ENCODE results near the gene TAF6L.
"Not testable (repeated sequence)": the region's sequence is repeated elsewhere in the genome, so short reads cannot be mapped to it uniquely, and the experiment has no call there.

Gene TAF6L

GRCh38 chr11:62757846-62758788, 13.1 kb upstream of the TAF6L start:
- no peak for DNase-seq (ENCODE audit: low read depth in 2 of 2, low spot score in 1 of 2)

GRCh38 chr11:62760867-62761227, 10.3 kb upstream of the TAF6L start:
- not testable (repeated sequence) for DNase-seq (ENCODE audit: low read depth in 2 of 2, low spot score in 1 of 2)

- no peak for DNase-seq (ENCODE audit: low read depth in 2 of 2, low spot score in 1 of 2)
Measured at GRCh38 chr11:62770778-62771143, 435 bp upstream of the TAF6L start.

GRCh38 chr11:62774407-62774806, 3.2 kb downstream of the TAF6L start:
- DNase-seq (ENCODE audit: low read depth in 2 of 2, low spot score in 1 of 2): no peak

- no peak for DNase-seq (ENCODE audit: low read depth in 2 of 2, low spot score in 1 of 2)
Measured at GRCh38 chr11:62775646-62776045, 4.5 kb downstream of the TAF6L start.

- DNase-seq (ENCODE audit: low read depth in 2 of 2, low spot score in 1 of 2): no peak
Measured at GRCh38 chr11:62777389-62777788, 6.2 kb downstream of the TAF6L start.

GRCh38 chr11:62778441-62778840, 7.2 kb downstream of the TAF6L start:
- no peak for DNase-seq (ENCODE audit: low read depth in 2 of 2, low spot score in 1 of 2)

GRCh38 chr11:62782753-62783152, 11.6 kb downstream of the TAF6L start:
- DNase-seq (ENCODE audit: low read depth in 2 of 2, low spot score in 1 of 2): no peak

- peak; percentile 67 to 72 for DNase-seq (ENCODE audit: low read depth in 2 of 2, low spot score in 1 of 2)
Measured at GRCh38 chr11:62786318-62787004, 15.3 kb downstream of the TAF6L start.

- DNase-seq (ENCODE audit: low read depth in 2 of 2, low spot score in 1 of 2): peak; percentile 98 to 100
Measured at GRCh38 chr11:62787005-62787759, 16.0 kb downstream of the TAF6L start, which contains the start of gene TMEM179B. Gene TMEM179B, plus strand, starts transcription at chr11:62787402. Its CDS starts 30 bp downstream, at chr11:62787432.

- DNase-seq (ENCODE audit: low read depth in 2 of 2, low spot score in 1 of 2): no peak
Measured at GRCh38 chr11:62788991-62789390, 17.8 kb downstream of the TAF6L start.

GRCh38 chr11:62789576-62789975, 18.4 kb downstream of the TAF6L start:
- no peak for DNase-seq (ENCODE audit: low read depth in 2 of 2, low spot score in 1 of 2)

- peak; percentile 71 to 80 for DNase-seq (ENCODE audit: low read depth in 2 of 2, low spot score in 1 of 2)
Measured at GRCh38 chr11:62791501-62792201, 20.5 kb downstream of the TAF6L start, which contains the start of gene TMEM223. Gene TMEM223, minus strand, starts transcription at chr11:62792006. Its CDS starts 12 bp downstream, at chr11:62791994.

GRCh38 chr11:62792202-62792575, 21.0 kb downstream of the TAF6L start:
- DNase-seq (ENCODE audit: low read depth in 2 of 2, low spot score in 1 of 2): no peak

- no peak for DNase-seq (ENCODE audit: low read depth in 2 of 2, low spot score in 1 of 2)
Measured at GRCh38 chr11:62794201-62794775, 23.1 kb downstream of the TAF6L start.

- no peak for DNase-seq (ENCODE audit: low read depth in 2 of 2, low spot score in 1 of 2)
Measured at GRCh38 chr11:62796281-62796680, 25.1 kb downstream of the TAF6L start.

GRCh38 chr11:62799486-62799885, 28.3 kb downstream of the TAF6L start:
- no peak for DNase-seq (ENCODE audit: low read depth in 2 of 2, low spot score in 1 of 2)

GRCh38 chr11:62801071-62801470, 29.9 kb downstream of the TAF6L start:
- DNase-seq (ENCODE audit: low read depth in 2 of 2, low spot score in 1 of 2): no peak

- no peak for DNase-seq (ENCODE audit: low read depth in 2 of 2, low spot score in 1 of 2)
Measured at GRCh38 chr11:62804310-62805075, 33.3 kb downstream of the TAF6L start.
